ENCODE results near the gene BTBD1.
A peak's percentile ranks its signal among the peaks of the same experiment; 100 is the strongest.

Gene BTBD1

DNA sequence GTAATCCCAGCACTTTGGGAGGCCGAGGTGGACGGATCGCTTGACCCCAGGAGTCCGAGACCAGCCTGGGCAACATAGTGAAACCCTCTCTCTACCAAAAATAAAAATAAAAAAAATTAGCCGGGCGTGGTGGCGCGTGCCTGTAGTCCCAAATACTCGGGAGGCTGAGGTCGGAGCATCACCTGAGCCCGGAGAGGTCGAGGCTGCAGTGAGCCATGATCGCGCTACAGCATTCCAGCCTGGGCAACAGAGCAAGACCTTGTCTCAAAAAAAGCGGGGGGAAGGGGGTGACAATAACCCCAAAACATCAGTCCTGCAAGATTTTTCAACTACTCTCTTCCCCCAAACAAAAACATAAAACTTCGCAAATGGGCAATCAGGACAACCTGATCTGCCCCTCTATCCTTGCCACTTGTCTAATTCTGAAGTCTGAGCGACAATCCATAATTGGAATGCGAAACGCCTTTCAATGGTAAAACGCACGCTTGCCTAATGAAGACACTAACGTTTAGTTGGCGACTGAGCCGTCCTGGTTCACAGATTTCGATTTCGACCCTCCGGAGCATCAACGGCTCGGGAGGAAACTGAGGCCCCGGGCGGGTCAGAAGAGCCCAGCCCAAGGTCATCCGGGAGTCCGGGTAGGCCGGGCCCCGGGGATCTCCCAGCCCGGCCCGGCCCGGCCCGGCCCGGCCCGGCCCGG is 868 bp downstream of the BTBD1 start:
- TF ChIP-seq, protein P1, sequence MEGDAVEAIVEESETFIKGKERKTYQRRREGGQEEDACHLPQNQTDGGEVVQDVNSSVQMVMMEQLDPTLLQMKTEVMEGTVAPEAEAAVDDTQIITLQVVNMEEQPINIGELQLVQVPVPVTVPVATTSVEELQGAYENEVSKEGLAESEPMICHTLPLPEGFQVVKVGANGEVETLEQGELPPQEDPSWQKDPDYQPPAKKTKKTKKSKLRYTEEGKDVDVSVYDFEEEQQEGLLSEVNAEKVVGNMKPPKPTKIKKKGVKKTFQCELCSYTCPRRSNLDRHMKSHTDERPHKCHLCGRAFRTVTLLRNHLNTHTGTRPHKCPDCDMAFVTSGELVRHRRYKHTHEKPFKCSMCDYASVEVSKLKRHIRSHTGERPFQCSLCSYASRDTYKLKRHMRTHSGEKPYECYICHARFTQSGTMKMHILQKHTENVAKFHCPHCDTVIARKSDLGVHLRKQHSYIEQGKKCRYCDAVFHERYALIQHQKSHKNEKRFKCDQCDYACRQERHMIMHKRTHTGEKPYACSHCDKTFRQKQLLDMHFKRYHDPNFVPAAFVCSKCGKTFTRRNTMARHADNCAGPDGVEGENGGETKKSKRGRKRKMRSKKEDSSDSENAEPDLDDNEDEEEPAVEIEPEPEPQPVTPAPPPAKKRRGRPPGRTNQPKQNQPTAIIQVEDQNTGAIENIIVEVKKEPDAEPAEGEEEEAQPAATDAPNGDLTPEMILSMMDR (conservative IDR thresholded peaks at IDR 0.05; ENCODE audit: low read depth, low read length) = no peak
- H3K4me3 ChIP-seq (ENCODE audit: low read length) = peak overlapping the region; percentile 92
- no peak for DNase-seq (ENCODE audit: low read depth)

DNA sequence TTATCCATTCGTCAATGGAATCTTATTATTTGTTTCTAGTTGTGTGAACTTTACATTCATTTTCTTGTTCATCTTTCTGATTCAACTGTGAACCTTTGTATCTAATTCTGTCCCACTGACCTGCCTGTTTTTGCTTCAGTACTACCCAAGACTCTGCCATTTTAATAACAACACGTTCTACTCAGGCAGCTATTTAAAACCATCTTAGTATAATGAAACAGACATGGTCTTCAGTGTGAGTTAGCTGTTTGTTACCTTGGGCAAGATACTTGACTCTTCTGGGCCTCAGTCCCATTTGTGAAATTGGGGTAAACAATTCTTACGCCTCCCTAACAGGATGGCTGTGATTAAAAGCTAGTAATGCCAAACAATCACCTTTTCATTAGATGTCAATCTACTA is 1.6 kb downstream of the BTBD1 start:
- peak overlapping the region; percentile 92 for H3K4me3 ChIP-seq (ENCODE audit: low read length)
- TF ChIP-seq, protein P1 (conservative IDR thresholded peaks at IDR 0.05; ENCODE audit: low read depth, low read length) = no peak
- no peak for DNase-seq (ENCODE audit: low read depth)

DNA sequence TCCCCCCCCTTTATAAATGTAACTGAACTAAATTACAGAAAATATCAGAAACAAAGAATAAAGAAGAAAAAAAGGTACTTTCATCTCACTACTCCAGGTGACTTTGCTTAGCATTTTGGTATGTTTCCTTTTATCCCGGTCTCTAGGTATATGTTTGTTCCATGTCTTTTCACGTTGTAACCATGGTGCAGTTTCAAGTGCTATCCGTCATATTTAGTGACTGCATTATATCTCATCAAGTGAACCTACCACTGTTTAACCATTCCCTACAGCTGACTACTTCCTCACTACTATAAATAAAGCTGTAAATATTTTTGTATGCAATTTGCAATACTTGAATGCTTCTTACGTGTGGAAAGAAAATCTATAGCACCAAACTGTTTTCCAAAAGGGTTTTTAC is 2.2 kb downstream of the BTBD1 start:
- peak overlapping the region; percentile 92 for H3K4me3 ChIP-seq (ENCODE audit: low read length)
- DNase-seq (ENCODE audit: low read depth) = no peak
- TF ChIP-seq, protein P1 (conservative IDR thresholded peaks at IDR 0.05; ENCODE audit: low read depth, low read length) = no peak

DNA sequence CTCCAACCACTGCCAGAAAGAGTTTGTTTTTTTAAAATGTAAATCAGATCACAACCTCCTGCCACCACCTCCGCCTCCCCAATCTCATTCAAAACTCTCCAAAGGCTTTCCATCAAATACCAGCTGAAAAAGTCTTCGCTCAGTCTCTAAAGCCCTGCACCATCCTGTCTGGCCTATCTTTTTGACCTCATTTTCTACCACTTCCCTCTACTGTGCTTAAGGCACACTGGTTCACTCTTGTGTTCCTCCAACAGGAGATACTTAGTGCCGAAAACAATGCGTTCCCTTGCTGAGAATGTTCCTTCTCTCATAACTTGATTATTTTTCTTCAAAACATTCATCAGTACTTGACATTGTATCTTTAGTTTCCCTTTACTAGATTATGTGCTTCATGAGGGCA is 3.5 kb downstream of the BTBD1 start:
- no peak for DNase-seq (ENCODE audit: low read depth)
- TF ChIP-seq, protein P1 (conservative IDR thresholded peaks at IDR 0.05; ENCODE audit: low read depth, low read length) = no peak
- H3K4me3 ChIP-seq (ENCODE audit: low read length) = no peak overlapping the region

DNA sequence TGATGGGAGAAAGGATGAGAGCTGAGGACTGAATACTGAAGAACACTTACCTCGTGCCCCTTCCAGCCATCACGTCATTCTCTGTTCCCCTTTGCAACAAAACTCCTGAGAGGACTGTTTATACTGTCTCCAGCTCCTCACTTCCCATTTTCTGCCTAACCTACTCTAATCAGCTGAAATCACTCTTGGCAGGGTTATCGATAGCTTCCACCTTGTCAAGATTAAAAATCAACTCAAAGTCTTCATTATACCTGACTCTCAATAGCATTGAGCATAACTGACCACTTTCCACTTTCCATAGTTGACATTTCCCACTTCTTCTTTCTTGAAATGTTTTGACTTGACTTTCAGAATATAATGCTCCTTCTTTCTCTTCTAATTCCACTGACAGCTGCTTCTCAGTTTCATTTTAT is 4.3 kb downstream of the BTBD1 start:
- TF ChIP-seq, protein P1 (conservative IDR thresholded peaks at IDR 0.05; ENCODE audit: low read depth, low read length) = no peak
- DNase-seq (ENCODE audit: low read depth) = no peak
- no peak overlapping the region for H3K4me3 ChIP-seq (ENCODE audit: low read length)

DNA sequence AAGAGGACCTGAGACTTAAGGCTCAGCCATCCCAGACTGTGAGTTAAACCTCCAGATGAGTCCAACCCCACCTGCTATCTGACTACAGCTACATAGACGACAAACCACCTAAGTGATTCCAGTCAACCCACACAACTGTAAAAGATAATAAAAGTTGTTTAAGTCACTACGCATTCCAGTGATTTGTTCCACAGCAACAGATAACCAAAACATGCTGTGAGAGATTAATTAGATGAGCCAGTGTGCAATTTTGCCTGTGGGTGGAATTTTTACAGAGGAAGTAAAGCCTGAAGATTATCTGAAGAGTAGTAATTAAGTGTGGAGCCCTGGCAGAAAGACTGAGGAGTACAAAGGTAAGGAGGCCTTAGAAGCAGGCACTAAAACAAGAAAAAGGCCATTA is 5.4 kb downstream of the BTBD1 start:
- TF ChIP-seq, protein P1 (conservative IDR thresholded peaks at IDR 0.05; ENCODE audit: low read depth, low read length) = no peak
- H3K4me3 ChIP-seq (ENCODE audit: low read length) = no peak overlapping the region
- DNase-seq (ENCODE audit: low read depth) = peak; percentile 15

DNA sequence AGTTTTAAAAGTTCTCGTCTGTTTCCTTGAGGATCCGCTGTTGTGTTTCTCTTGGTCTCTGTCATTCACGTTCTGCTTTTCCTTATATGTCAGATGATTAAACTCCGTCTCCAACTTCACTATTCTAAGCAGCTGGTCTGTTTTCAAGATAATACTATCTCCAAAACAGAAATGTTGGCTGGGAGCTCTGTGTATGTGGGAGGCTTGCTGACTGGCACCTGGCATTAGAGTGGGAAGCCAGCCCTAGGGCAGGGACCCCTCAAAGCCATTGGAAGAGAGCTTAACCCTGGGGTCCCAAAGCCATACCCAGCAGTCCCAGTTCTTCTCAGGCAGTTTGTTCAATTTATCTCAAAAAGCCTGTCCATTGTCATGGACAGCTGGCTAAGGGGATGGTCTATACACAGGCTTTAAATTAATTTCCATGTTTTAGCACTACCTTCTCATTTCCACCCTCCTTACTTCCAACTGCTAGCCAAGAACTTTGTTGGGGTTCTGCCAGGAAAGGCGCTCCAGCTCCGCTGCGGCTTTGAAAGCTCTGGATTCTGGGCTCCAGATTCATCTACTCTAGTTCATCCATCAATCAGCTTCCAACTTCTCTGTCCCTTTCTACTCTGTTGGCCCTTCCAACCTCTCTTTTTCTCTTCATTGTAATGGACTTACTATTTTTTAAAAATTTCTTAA is 9.2 kb downstream of the BTBD1 start:
- no peak for DNase-seq (ENCODE audit: low read depth)
- TF ChIP-seq, protein P1 (conservative IDR thresholded peaks at IDR 0.05; ENCODE audit: low read depth, low read length) = no peak
- no peak overlapping the region for H3K4me3 ChIP-seq (ENCODE audit: low read length)
